Testis (tissue), 2 donors: ENCODE measurements around the gene GPHN.

ENCODE experiments used
- CTCF ChIP-seq, 3 experiments: fragments of 450-650 bp in 2 of 3; fragments of 200-600 bp in 1 of 3; sonication (generic) in 1 of 3; IDR thresholded peaks; one replicate each; pipeline ENCODE4 v1.5.1; 2016 to 2019; ENCODE audit warnings: antibody characterized with exemption in 3 of 3, mild to moderate bottlenecking in 2 of 3, moderate library complexity in 1 of 3
- POLR2A ChIP-seq: fragments of 450-650 bp; IDR thresholded peaks from one replicate; pipeline ENCODE4 v1.6.1; 2017; ENCODE audit warnings: antibody characterized with exemption, mild to moderate bottlenecking, moderate library complexity

GRCh38 chr14:66638689-66639088 lies 130.7 kb downstream of the GPHN start:
- TF ChIP-seq CTCF (IDR thresholded peaks at IDR 0.05) (no peak), POLR2A (no peak)
